Measurements from ENCODE around the gene CNNM2.

Gene CNNM2

DNA sequence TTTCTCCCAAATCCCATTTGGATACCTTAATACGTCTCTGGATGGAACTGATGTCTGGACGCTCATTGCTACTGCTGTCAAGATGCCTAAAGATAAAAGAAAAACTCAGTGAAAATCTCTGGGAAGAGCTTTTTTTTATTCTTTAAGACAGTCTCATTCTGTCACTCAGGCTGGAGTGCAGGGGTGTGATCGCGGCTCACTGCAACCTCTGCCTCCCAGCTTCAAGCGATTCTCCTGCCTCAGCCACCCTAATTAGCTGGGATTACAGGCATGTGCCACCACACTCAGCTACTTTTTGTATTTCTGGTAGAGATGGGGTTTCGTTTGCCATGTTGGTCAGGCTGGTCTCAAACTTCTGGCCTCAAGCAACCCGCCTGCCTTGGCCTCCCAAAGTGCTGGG, 172.8 kb downstream of the CNNM2 start:
- no peak overlapping the region for H3K4me2 ChIP-seq (ENCODE audit: low read depth, low read length, poor library complexity, severe bottlenecking)
- TF ChIP-seq, protein P1, sequence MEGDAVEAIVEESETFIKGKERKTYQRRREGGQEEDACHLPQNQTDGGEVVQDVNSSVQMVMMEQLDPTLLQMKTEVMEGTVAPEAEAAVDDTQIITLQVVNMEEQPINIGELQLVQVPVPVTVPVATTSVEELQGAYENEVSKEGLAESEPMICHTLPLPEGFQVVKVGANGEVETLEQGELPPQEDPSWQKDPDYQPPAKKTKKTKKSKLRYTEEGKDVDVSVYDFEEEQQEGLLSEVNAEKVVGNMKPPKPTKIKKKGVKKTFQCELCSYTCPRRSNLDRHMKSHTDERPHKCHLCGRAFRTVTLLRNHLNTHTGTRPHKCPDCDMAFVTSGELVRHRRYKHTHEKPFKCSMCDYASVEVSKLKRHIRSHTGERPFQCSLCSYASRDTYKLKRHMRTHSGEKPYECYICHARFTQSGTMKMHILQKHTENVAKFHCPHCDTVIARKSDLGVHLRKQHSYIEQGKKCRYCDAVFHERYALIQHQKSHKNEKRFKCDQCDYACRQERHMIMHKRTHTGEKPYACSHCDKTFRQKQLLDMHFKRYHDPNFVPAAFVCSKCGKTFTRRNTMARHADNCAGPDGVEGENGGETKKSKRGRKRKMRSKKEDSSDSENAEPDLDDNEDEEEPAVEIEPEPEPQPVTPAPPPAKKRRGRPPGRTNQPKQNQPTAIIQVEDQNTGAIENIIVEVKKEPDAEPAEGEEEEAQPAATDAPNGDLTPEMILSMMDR (IDR thresholded peaks at IDR 0.05; ENCODE audit: insufficient read depth, low read length, poor library complexity, severe bottlenecking) = no peak
- TF ChIP-seq EZH2phosphoT487 (conservative IDR thresholded peaks at IDR 0.05; ENCODE audit: low read length) = no peak
- no peak overlapping the region for H3K9ac ChIP-seq (ENCODE audit: low read length)
- no peaks in the 10 kb centered on the region for H3K79me2 ChIP-seq (ENCODE audit: insufficient read depth, low read length)
- H3K4me3 ChIP-seq (ENCODE audit: insufficient read depth, low read length, poor library complexity, severe bottlenecking) = no peak overlapping the region
- H2AFZ ChIP-seq (ENCODE audit: low read depth, low read length, severe bottlenecking) = no peak overlapping the region
- no peaks in the 10 kb centered on the region for H3K27me3 ChIP-seq (ENCODE audit: low read length)
- peaks cover 37% of the 10 kb centered on the region for H3K36me3 ChIP-seq (ENCODE audit: low read length)
- H3K9me3 ChIP-seq (ENCODE audit: insufficient read depth, low read length) = no peaks in the 10 kb centered on the region
- H3F3A ChIP-seq (ENCODE audit: insufficient read depth) = no peaks in the 10 kb centered on the region
- H3K9me2 ChIP-seq (replicated peaks; ENCODE audit: insufficient read depth, low read length) = no peaks in the 10 kb centered on the region
- no peaks in the 10 kb centered on the region for H4K20me1 ChIP-seq (ENCODE audit: low read depth, low read length)
- H3K27ac ChIP-seq (ENCODE audit: low read depth, low read length) = no peak overlapping the region

DNA sequence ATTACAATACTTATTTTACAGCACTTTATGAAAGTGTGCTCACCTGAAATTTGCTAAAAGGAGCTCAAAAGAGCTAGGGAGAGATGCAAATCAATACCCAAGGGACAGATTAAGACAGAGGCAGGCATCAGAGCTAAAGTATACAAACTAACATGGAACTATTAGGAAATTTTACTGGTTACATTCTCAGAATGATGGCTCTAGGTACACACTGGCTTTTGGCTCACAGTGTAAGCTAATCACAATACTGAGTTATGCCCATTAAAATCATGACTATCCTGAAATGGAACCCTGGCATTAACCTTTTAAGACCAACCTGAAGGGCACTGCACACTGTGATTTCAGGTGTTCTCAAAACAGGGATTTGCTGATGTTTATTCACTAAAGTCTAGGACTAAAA, 176.9 kb downstream of the CNNM2 start:
- Histone ChIP-seq H3K27me3 (ENCODE audit: low read length) (no peaks in the 10 kb centered on the region), H3K79me2 (ENCODE audit: insufficient read depth, low read length) (no peaks in the 10 kb centered on the region), H4K20me1 (ENCODE audit: low read depth, low read length) (no peaks in the 10 kb centered on the region), H2AFZ (ENCODE audit: low read depth, low read length, severe bottlenecking) (no peak overlapping the region), H3K36me3 (ENCODE audit: low read length) (peaks cover 35% of the 10 kb centered on the region), H3K27ac (ENCODE audit: low read depth, low read length) (no peak overlapping the region), H3K9me3 (ENCODE audit: insufficient read depth, low read length) (no peaks in the 10 kb centered on the region), H3K4me3 (ENCODE audit: insufficient read depth, low read length, poor library complexity, severe bottlenecking) (no peak overlapping the region), H3K4me2 (ENCODE audit: low read depth, low read length, poor library complexity, severe bottlenecking) (no peak overlapping the region), H3F3A (ENCODE audit: insufficient read depth) (no peaks in the 10 kb centered on the region), H3K9ac (ENCODE audit: low read length) (no peak overlapping the region), H3K9me2 (replicated peaks; ENCODE audit: insufficient read depth, low read length) (no peaks in the 10 kb centered on the region)
- TF ChIP-seq EZH2phosphoT487 (conservative IDR thresholded peaks at IDR 0.05; ENCODE audit: low read length) = no peak
- TF ChIP-seq, protein P1 (IDR thresholded peaks at IDR 0.05; ENCODE audit: insufficient read depth, low read length, poor library complexity, severe bottlenecking) = no peak

DNA sequence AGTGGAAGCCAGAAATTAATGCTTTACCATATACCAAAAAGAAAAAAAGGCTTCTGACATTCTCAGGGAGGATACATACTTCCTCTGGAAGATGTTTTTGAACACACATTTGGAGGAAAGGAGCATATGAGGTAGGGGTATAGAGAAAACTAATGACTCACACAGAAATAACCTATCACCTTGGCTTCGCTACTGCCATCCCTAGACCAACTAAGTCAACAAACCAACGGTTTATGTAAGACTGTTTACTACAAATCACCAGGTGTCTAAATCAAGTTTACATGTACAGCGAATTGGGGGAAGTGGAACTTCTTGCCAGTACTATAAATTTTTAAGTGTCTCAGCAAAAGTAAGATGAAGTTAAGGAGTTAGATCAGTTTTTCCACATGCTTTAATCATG, 178.0 kb downstream of the CNNM2 start:
- Histone ChIP-seq H3K4me3 (ENCODE audit: insufficient read depth, low read length, poor library complexity, severe bottlenecking) (no peak overlapping the region), H4K20me1 (ENCODE audit: low read depth, low read length) (no peaks in the 10 kb centered on the region), H3K27ac (ENCODE audit: low read depth, low read length) (no peak overlapping the region), H3K9me2 (replicated peaks; ENCODE audit: insufficient read depth, low read length) (no peaks in the 10 kb centered on the region), H3F3A (ENCODE audit: insufficient read depth) (no peaks in the 10 kb centered on the region), H2AFZ (ENCODE audit: low read depth, low read length, severe bottlenecking) (no peak overlapping the region), H3K27me3 (ENCODE audit: low read length) (no peaks in the 10 kb centered on the region), H3K4me2 (ENCODE audit: low read depth, low read length, poor library complexity, severe bottlenecking) (no peak overlapping the region), H3K9ac (ENCODE audit: low read length) (no peak overlapping the region), H3K9me3 (ENCODE audit: insufficient read depth, low read length) (no peaks in the 10 kb centered on the region), H3K36me3 (ENCODE audit: low read length) (peaks cover 34% of the 10 kb centered on the region), H3K79me2 (ENCODE audit: insufficient read depth, low read length) (no peaks in the 10 kb centered on the region)
- TF ChIP-seq, protein P1 (IDR thresholded peaks at IDR 0.05; ENCODE audit: insufficient read depth, low read length, poor library complexity, severe bottlenecking) = no peak
- no peak for TF ChIP-seq EZH2phosphoT487 (conservative IDR thresholded peaks at IDR 0.05; ENCODE audit: low read length)

Data from SU-DHL-6 (cell line).